Measurements from ENCODE around the gene FYN. TPM values are rescaled to one million over a fixed set of nuclear protein-coding genes. Genes with fewer than 3 reads are reported as not detected.

Gene FYN
- total RNA-seq, 4 donors from 2014 or later = 56.3 to 96.4 (median 81.8) TPM

DNA sequence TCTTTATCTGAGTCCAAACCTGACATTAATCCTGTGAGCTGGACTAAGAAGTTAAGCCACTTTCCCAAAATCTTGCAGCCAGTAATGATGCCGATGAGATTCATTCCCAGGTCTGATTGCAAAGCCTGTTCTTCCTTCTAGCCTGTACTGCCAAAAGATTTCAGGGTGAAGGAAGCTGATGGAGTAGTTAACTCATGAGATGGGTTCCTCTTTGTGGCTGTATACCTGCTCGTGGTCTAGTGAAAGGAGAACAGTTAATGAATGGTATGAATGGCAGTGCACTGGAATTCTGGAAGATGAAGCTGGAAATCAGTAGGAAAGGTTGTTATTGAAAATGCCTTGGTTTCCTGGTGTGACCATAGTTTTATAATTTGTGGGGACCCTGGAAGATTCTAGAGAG, 112.0 kb downstream of the FYN start:
- WGBS, 2 donors = 85 to 90% methylated on average over 2 of the region's 2 CpGs
- TF ChIP-seq, protein P1, sequence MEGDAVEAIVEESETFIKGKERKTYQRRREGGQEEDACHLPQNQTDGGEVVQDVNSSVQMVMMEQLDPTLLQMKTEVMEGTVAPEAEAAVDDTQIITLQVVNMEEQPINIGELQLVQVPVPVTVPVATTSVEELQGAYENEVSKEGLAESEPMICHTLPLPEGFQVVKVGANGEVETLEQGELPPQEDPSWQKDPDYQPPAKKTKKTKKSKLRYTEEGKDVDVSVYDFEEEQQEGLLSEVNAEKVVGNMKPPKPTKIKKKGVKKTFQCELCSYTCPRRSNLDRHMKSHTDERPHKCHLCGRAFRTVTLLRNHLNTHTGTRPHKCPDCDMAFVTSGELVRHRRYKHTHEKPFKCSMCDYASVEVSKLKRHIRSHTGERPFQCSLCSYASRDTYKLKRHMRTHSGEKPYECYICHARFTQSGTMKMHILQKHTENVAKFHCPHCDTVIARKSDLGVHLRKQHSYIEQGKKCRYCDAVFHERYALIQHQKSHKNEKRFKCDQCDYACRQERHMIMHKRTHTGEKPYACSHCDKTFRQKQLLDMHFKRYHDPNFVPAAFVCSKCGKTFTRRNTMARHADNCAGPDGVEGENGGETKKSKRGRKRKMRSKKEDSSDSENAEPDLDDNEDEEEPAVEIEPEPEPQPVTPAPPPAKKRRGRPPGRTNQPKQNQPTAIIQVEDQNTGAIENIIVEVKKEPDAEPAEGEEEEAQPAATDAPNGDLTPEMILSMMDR (IDR thresholded peaks at IDR 0.05) = no peak
- TF ChIP-seq POLR2A (IDR thresholded peaks at IDR 0.05) = no peak
- DNase-seq (ENCODE audit: low spot score in 2 of 2) = no peak
- intact Hi-C loops (cut with DNase I; ENCODE audit: low total_unique reads) = no loop called here
- no peak overlapping the region for H3K4me3 ChIP-seq (ENCODE audit: low read depth, poor library complexity, severe bottlenecking)

DNA sequence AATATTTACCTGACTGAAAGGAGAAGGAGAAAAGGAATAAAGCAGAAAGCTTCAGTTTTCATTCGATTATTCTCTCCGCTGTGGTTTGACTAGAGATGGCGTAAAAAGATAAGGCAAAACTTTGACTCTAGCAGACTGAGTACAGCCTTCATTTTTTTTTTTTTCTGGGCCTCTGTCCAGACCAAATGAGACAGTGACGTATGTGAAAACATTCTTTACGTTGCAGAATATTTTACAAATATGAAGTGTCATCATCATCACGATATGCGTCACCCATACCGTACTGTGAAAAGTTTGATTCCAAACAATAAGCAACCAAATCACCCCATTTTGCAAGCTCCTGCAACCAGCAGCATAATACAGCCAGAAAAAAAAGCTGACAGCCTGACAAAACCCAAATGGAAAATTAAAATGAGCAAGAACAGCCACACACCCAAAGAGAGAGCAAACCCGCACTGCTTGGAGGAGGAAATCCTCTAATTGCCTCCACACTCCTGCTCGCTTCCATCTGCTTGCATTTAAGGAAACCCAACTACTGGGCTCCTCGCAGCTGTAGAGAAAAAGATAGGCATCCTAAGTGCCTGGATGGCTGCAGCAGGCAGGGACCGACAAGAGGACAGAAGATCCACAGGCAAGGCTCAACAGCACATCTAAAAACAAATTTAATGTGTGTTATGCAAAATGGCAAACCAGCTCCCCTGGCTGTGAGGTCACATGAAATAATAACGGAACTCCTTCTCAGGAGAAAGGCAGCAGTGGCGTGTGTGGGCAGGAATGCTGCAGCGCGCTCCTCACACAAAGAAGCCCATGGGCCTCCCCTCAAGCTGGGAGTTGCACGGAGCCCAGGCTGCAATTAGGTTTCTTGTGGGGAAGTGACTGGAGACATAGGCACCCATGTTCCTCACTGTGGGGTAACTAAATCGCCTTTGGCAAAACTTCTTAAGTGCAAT, 113.1 kb downstream of the FYN start:
- no peak for TF ChIP-seq POLR2A (IDR thresholded peaks at IDR 0.05)
- TF ChIP-seq, protein P1 (IDR thresholded peaks at IDR 0.05) = no peak
- WGBS, 2 donors = 43 to 61% methylated on average over 18 of the region's 18 CpGs
- intact Hi-C loops (cut with DNase I; ENCODE audit: low total_unique reads) = no loop called here
- no peak overlapping the region for H3K4me3 ChIP-seq (ENCODE audit: low read depth, poor library complexity, severe bottlenecking)
- DNase-seq (ENCODE audit: low spot score in 2 of 2) = no peak

DNA sequence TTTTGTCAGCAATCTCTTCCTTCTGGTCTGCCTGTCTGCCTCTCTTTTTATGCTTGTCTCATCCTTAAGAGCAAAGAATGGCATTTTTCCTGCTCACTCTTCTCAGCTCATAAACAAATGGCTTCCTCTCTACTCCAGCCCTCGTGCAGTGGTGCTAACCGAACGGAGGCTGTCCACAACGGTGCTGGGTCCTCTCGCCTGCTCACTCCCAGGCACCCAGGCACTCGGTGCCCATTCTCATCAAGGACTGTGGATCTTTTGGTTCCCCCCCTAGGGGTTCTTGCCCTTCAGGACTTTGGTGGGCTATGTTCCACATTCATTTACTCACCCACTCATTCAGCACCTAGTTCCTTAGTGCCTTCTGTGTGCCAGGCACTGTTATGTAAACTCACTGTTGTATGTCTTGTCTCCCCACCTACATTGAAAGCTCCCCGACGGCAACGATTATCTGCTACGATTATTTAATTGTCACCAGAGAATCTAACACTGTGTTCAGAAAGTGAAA, 113.9 kb downstream of the FYN start:
- intact Hi-C loops (cut with DNase I; ENCODE audit: low total_unique reads) = no loop called here
- DNase-seq (ENCODE audit: low spot score in 2 of 2) = no peak
- WGBS, 2 donors = 54 to 68% methylated on average over 10 of the region's 10 CpGs
- no peak for TF ChIP-seq POLR2A (IDR thresholded peaks at IDR 0.05)
- no peak overlapping the region for H3K4me3 ChIP-seq (ENCODE audit: low read depth, poor library complexity, severe bottlenecking)

DNA sequence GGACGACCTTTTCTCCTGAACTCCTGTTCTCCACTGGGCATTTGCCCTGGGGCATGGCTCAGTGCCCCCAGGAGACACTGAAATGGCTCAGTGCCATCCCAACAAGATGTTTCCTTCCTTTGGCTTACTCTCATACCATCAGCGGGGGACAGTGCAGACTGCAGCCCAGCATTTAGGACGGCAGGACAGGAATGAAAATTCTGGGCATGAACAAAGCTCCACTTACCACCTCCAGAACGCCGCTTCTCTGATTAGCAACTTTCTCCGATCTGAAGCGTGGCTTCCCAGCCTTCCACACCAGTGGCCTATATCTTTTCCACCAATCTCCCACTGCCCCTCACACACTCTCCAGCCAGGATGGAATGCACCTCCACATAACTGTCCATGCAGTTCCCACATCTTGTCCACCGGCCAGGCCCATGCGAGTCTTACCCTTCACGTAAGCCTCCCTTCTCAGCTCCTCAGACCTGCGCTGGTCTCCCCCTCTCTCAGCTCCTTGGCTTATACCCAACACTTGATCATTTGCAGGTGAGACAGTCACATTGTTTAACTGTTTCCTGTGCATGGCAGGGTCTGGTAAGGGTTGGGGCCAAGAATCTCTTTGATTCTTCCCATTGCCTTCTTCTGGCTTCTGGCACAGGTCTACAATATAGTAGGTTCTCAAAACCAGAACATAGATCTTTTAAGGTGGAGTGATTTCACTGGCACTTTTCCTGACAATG, 114.5 kb downstream of the FYN start:
- intact Hi-C loops (cut with DNase I; ENCODE audit: low total_unique reads) = no loop called here
- no peak for TF ChIP-seq POLR2A (IDR thresholded peaks at IDR 0.05)
- TF ChIP-seq, protein P1 (IDR thresholded peaks at IDR 0.05) = no peak
- no peak for DNase-seq (ENCODE audit: low spot score in 2 of 2)
- WGBS, 2 donors = 86 to 89% methylated on average over 11 of the region's 11 CpGs
- no peak overlapping the region for H3K4me3 ChIP-seq (ENCODE audit: low read depth, poor library complexity, severe bottlenecking)

DNA sequence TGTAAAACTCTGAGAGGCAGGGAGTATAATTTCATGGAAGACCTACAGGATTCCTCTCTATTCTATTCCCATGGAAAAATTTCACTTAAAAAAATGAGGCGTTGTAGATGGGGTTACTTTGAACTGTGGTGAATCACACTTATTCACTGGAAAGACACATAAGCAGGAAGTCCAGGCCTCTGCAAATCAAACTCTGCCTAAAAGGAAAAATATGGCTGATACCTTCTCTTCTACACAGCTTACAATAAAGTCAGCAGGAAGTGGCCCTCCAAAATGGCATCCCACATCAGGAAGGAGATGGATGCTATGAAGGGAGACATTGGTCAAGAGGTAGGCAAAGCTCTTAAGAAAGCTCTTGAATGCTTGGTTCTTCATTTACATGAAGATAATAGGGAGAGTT, 115.9 kb downstream of the FYN start:
- H3K4me3 ChIP-seq (ENCODE audit: low read depth, poor library complexity, severe bottlenecking) = no peak overlapping the region
- intact Hi-C loops (cut with DNase I; ENCODE audit: low total_unique reads) = no loop called here
- no peak for TF ChIP-seq POLR2A (IDR thresholded peaks at IDR 0.05)
- TF ChIP-seq, protein P1 (IDR thresholded peaks at IDR 0.05) = no peak
- 51 to 54% methylated on average over 1 of the region's 1 CpG for WGBS, 2 donors
- no peak for DNase-seq (ENCODE audit: low spot score in 2 of 2)

DNA sequence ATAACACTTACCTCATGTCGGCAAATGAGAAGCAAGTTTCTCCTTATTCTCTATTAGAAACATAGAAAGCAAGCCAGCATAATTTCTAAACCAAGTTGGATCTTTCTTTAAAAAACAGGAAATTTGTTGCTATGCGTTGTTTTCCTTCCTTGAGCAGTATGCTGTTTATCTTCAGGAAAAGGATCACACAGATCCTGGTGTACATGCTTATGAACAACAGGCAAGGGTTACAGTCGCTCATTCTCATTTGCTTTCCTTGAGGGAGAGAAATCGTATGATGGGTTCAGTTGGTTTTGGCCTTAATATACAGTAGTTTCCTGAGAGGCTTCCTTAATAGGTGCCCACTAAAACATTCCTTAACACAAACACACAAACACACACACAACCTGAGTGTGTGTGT, 118.8 kb downstream of the FYN start:
- WGBS, 2 donors = 79 to 81% methylated on average over 4 of the region's 4 CpGs
- no peak for TF ChIP-seq POLR2A (IDR thresholded peaks at IDR 0.05)
- TF ChIP-seq, protein P1 (IDR thresholded peaks at IDR 0.05) = no peak
- H3K4me3 ChIP-seq (ENCODE audit: low read depth, poor library complexity, severe bottlenecking) = no peak overlapping the region
- intact Hi-C loops (cut with DNase I; ENCODE audit: low total_unique reads) = no loop called here
- no peak for DNase-seq (ENCODE audit: low spot score in 2 of 2)
